Muscle of back (tissue), 11 donors: Measurements from ENCODE around the gene GALNT1. TPM values are rescaled to one million over a fixed set of nuclear protein-coding genes. Genes with fewer than 3 reads are reported as not detected.

Source experiments
- DNase-seq, 3 donors: peaks; one replicate each; pipeline versions ENCODE4 v3.0.0 to v3.0.0-alpha.2; 2013
- polyA plus RNA-seq, 10 donors: library from polyadenylated mRNA; unstranded; fragments of 120-200 nt; gene quantifications; one replicate each; pipeline ENCODE4 v1.2.1, GENCODE V29; 2013; ENCODE audit not compliant: insufficient read length in 10 of 10

The GALNT1 gene
- polyA plus RNA-seq, 10 donors = 78.8 to 115 (median 91.1) TPM

DNA sequence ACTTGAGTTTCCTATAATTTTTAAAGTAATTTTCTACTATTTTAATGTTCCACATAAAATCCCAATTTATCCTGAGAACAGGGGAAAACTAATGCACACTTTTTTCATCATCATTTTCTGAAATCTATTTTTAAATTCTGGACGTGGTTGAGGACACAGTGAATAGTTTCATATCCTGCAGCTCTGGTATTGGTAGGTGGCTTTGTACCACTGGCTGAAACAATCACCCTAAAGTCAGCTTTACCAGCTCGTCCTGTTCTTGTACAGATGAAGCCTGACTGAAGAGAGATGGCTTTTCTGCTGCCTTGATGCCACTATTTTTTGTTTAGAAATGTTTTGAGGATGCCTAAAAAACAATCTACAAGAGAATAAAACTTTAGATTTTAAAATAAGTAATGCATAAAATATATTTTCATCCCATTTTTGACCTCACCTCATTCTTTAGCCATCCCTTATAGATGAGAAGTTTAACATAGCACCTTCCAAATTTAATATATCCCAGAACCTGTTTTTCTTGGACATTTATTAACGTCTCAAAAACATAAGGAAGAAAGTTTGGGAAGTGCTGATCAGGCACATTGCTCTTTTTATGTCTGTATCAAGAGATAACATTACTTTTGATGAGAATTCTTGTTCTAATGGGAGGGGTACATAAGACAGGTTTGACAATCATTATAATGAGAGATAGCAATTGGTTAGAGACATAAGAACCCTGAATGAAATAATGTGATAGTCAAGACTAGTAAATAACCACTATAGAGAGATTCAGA is 80.9 kb downstream of the GALNT1 start:
- DNase-seq = no peak

DNA sequence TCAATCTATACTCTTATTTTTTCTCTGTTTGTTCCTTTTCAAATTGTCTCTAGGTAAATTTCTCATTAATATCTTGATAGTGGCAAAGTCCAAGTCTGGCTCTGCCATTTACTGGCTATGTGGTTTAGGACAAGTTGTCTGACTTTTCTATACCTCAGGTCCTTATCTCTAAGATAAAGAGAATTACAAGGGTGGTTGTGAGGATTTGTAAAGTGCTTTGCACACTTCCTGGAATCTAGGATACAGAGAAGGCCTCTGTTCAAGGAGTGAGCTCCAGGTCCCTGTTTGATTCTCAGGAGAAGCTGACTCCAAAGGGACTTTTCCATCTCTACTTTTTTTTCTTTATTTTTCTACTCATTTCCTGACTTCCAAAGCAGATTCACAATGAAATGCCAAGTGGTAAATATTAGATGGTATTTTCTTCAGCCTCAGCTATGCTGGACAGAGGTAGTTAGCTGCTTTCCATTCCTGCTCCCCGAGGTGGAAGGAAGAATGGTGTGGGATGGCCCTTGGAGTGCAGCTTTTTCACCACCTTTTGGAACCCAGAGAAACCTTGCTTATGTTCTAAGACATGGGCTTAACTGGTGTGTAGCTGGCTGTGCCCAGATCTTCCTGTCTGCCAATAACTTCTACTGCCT is 90.5 kb downstream of the GALNT1 start:
- DNase-seq = no peak

DNA sequence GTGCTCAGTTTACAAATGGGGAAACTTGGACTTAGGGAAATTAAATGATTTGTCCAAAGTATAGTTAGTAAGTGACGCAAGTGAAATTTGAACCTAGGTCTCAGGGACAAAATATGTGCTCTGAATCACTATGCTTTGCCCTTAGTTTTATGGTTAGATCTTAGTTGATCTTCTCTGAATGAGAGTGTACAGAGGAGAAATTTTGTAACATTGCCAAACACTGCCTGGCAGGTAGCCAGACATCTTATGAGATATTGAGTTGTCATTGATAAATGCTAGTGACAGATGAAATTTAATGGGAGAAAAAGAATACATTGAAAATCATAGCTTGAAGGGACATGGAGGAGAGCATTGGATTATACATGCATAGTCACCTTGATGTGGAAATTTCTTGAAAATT is 91.4 kb downstream of the GALNT1 start:
- no peak for DNase-seq

DNA sequence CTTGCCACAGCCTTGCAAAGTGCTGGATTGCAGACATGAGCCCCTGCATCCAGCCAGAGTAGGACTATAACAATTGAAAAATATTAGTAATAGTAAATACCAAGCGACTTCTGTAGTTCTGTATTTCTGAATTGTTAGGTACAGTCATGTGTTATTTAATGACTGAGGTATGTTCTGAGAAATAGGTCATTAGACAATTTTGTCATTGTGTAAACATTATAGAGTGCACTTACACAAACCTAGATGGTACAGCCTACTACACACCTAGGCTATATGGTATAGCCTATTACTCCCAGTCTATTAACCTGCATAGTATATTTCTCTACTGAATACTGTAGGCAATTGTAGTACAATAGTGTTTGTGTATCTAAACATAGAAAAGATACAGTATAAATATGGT is 92.1 kb downstream of the GALNT1 start:
- DNase-seq = no peak

DNA sequence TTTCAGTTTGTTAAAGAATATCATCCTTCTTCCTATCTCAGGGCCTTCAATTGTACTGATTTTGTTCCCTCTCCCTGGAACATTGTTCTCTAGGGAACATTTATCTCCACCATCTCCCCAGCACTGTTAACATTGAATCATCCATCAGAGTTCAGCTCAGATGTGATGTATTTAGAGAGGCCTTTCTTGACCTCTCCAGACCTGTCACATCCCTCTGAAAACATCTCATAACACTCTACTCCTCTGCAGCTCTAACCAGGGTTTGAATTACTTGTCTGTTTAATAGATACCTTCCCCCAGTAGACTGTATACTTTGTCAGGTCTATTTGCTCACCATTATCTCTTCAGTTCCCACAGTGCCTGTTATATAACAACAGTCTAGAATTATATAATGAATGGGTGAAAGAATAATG is 98.6 kb downstream of the GALNT1 start:
- DNase-seq = no peak

DNA sequence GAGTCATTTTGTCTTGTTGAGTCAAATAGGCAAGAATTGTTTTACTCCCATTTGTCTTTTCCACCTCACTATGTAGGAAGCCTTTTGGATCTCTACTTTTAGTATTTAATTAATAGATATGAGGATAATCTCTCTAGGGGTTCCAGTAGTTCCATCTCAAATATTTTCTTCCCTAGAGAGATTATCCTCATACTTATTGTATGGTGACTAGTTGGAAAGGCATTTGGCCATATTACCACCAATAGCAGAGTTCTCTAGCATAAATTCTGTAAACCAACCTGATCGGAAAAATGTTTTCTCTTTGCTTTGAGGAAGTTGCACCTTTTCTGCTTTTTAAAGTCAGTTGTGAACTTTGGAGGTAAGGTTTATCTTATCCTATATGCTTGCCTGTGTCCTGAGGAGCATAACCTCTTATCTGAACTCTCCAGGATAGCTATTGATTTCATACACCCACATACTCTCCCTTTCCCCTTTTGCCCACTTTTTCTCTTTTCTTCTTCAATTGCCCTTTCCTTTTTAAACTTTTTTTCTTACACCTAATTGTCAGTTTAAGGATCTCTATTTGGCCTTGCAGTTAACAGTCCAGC is 100.8 kb downstream of the GALNT1 start:
- DNase-seq = no peak

DNA sequence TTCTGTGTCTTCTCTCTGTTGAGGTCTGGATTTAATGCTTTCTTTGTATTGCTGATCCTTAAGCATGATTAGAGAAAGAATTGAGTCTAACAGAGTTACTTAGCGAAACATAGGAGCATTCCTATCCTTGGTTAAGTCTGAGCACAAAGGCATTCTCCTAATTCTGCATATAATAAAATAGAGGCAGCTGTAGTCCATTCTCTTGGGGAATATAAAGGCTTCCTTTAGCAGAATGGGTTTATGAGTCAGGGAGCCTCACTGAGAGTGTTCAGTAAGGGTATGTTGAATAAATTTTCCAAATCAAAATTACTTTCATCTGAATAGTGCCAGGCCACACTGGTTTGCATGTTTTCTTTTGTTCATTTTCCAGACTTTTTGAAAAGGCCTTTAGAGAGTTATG is 101.5 kb downstream of the GALNT1 start:
- DNase-seq = no peak

DNA sequence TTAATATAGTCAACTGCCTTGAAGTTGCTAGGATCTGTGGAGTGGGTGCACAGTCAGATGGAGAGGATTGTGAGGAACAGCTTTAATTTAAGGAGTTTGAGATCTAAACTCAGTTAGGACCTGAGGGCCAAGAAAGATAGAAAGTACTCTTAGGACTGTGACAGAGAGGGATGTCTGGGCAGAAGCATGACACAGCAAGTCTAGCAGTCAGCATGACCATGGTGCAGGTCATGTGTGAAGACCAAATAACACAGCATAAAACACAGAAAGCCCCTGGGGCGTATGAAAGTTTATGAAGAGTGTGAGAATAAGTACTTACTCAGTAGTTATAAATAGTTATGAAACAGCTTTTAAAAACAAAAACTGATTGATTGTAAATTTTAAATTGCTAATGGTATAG is 107.2 kb downstream of the GALNT1 start:
- DNase-seq = no peak

DNA sequence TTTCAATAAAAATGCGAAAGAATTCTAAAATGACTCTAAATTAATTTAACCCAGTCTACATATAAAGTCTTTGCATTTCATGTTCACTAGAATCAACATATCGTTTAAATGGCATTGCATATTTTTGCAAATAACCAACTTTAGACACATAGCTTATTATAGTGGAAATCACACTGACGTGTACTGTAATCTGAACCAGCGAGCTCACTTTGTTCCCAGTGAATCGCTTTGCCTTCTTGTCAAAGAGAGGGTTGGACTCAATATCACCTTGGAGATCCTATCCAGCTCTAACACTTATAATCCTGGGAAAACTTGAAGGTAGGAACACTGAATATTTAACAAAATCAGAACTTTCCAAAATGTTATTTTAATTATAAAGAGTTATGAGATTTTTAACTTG is 108.2 kb downstream of the GALNT1 start:
- no peak for DNase-seq

DNA sequence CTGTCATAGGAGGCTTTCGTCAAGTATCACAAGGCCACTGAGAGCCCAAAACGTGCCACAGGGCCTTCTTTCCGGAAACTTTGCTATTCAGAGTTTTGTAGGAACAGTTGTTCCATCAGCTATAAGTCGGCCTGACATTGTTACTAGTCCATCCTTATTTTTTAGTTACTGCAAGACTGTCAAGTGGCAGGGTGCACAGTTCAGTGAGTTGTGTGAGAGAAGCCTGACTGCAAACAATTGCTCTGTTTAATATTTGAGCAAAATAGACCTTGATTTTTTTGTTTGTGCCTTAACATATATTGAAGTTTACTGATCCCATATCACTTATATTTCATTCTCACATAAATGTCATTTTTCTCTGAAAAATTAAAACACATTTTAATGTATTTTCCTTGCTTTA is 110.1 kb downstream of the GALNT1 start:
- DNase-seq = no peak

DNA sequence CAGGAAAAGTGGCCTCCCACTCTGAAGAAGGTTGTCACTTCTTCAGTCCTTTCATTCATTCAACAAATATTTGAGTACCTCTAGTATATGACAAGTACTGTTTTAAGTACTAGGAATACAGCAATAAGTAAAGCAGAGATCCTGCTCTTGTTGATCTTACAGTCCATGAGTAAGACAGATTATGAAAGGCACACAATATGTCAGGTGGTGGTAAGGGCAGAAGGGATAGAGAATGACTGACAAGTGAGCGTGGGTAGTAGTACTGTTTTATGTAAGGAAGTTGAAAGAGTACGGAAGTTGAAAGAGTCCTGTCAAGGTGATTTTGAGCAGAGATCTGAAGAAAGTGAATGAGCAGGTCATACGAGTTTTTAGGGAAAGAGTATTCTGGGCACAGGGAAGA is 111.3 kb downstream of the GALNT1 start:
- DNase-seq = no peak

DNA sequence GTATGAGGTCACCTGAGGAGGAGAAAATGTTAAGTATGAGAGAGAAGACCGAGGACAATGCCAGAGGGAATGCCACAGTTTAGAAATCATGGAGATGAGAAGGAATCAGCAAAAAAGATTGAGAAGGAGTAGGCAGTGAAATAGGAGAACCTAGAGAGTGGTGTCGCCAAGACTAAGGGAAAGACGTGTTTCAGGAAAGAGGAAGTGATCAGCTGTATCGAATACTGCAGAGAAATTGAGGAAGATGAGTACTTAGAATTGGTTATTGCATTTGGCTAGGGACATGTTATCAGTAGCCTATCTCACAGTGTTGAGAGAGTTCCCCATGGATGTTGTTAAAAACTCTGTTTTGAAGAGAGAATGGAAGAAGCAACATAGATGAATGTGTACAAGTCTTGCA is 112.3 kb downstream of the GALNT1 start:
- no peak for DNase-seq

DNA sequence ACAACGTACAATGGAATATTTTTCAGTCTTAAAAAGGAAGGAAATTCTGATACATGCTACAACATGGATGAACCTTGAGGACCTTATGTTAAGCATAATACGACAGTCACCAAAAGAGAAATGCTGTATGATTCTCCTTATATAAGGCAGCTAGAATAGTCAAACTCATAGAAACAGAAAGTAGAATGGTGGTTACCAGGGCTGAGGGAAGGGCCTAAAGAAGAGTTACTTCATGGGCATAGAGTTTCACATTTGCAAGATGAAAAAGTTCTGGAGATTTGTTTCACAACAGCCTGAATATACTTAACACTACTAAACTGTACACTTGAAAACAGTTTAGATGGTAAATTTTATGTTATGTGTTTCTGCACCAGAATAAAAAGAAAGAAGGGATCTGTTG is 113.3 kb downstream of the GALNT1 start:
- DNase-seq = no peak

DNA sequence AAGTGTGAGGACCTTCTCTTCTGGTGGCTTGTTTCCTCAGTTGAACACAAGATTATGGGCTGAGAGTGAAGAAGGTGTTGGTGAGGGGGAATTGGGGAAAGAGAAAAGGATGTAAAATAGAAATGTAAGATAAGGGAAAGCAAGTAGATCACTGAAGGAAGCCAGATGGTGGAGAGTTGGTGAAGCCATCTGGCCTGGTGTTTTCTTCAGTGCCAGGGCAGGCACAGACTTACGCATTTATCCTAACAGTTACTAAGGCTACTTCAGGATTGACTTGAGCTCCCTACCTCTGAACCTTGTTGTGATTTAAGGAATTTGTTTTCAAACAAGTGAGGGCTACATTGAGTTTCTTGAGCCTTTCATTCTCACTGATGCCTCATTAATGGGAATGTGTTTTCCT is 113.8 kb downstream of the GALNT1 start:
- DNase-seq = no peak

DNA sequence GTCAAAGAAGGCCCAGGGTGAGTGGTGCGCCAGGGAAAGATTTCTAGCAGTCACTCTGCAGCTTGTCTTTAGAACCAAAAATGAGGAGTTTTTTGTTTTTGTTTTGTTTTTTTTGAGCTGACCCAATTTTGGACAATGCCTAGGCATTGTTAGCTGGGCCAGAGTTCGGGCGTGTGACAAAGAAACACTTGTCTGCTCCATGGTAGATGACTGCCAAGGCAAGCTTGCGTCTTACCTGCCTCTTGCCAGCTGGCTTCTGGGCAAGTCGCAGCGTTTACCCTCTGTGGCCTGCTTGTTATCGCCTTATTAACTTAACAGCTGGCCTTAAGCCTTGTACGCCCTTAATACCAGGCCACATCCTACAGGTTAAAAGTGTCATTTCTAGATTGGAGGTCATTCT is 114.3 kb downstream of the GALNT1 start:
- peak; percentile 6 to 18 (median 16) for DNase-seq

DNA sequence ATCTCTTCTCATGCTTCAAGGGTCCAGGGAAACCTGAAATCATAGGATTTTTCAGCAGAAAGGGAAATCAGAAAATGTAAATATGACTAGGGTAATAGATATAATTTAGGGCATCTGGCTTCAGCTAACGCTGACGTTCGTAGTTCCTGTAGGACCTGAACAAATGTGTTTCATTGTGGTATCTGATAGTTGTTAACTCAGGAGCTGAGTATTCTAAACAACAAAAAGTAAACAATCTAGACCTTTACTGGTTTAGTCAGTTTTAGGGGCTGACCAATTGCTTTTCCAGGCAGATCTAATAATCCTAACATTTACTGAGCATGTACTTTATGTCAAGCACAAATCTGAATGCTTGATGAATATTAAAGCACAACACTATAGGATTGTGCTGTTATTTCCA is 114.8 kb downstream of the GALNT1 start:
- no peak for DNase-seq

DNA sequence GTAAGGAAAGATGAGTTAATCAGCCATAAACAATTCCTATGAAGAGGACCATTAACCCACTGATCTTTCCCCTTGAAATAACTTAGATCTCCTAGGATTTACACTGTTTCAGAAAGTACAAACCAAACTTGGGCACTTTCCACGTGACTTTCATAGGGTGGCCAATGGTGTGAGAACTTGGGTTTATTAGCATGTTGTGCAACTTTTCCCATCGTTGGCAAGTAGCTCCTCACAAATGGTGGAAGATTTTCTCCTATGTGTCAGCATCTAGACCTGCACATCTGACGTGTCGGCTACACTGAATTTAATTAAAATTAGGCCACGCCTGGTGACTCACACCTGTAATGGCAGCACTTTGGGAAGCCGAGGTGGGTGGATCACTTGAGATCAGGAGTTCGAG is 116.3 kb downstream of the GALNT1 start:
- no peak for DNase-seq

DNA sequence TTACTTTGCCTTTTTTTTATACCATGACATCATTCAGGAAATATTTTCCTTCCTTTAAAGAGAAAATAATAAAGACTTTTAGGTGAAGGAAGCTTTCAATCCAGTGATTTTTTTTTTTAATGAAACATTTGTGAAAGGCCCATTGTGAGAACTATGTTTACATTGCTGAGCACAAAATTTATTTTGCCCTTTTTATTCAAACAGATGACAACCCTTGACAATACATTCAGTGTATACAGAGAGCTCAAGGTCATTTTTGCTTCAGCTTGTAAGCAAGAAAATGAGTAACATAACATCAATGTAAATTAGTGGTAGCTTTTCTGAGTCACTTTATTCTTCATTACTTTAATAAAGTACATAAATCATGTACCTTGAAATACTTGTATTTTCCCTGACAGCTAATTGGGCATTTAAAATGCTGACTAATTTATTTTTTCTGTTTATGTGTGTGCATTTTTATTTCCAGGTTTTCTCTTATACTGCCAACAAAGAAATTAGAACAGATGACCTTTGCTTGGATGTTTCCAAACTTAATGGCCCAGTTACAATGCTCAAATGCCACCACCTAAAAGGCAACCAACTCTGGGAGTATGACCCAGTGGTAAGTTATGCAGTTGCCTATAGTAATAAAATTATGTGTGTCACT is 121.6 kb downstream of the GALNT1 start:
- no peak for DNase-seq

DNA sequence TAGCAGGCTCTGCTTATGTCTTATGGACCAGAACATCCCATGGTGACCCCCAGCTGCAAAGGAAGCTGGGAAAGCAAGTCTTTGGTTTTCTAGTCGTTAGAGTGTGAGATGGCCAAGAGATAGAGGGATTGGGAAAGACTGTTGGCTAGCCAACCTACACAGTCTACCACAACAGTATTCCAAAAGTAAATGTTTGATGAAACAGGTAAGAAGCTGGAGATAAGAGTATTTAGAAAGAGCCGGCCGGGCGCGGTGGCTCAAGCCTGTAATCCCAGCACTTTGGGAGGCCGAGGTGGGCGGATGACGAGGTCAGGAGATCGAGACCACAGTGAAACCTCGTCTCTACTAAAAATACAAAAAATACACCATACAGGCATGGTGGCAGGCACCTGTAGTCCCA is 124.4 kb downstream of the GALNT1 start:
- no peak for DNase-seq

DNA sequence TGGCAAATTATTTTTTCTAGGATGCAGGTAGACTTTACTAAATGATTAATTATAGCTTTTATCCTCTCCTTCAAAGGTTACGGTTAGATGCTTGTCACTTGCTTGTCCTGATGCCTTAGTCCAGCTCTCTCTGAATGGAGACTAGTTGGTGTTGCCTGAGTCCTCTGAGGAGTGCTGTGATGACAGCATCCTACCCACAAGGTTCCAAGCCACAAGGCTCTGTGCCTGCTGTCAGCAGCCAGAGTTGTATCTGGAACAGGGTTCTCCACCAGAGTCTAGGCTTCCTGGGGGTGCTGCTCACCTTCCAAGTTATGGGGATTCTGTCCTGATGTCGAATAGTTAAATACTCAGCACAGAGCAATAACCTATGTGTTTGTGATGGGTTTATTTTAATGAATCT is 125.7 kb downstream of the GALNT1 start:
- DNase-seq = no peak

DNA sequence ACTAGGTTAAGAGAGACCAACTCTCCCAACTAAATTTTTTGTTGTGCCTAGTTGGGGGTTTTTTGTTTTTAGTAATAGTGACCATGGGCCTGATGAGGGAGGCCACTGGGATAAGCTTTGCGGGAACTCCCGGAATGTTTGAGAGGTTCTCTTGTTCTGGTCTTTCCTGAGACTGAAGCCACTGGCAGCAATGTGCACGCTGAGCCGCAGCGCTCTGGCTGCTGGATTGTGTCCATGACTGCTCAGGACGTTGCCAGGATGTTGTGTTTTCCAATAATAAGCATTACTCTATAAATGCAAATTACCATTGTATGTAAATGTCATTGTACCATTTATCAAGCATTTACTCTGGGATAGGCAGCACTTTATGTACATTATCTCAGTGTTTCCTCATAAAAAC is 126.1 kb downstream of the GALNT1 start:
- DNase-seq = peak in 1 of 3 donors; percentile 17

DNA sequence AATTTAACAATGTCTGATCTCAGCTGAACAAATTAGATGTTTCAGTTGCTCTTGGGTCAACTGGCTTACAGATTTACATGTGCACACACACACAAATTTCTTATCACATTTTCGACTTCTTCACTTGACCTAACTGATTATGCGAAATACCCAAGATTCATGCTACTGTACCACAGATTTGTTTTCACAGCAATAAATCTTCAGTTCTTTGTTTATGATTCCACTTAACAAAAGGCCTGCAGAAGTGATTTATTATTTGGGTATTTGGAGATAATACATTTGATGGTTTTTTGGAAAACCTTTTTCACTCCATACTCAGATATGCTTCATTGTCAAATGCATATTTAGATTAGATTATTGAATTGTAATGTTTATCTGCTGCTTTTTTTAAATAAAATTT is 129.0 kb downstream of the GALNT1 start:
- DNase-seq = no peak

DNA sequence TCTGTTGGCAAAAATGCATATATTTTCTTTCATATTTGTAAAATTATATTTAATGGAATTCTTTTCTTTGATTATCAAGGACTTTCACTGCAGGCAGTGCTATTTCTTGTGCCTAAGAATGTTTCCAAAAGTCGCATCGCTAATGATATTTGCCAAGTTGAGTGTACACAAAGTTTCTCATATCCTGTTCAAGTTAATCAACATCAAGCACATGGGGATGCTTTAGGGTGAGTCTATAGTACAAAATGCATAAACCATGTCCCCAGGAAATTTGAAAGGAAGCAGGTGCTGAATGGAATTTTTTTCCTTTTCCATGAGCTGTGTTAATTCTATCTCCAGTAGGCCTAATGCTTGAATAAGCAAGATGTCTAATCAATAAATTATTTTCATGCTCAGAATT is 129.7 kb downstream of the GALNT1 start:
- DNase-seq = no peak
